Endothelial cell of umbilical vein (primary cell): ENCODE data around the gene SPRN. TPM values are rescaled to one million over a fixed set of nuclear protein-coding genes. Genes with fewer than 3 reads are reported as not detected.

Experiments
- BruUV-seq: library from RNA; stranded (reverse); fragments of 400-500 nt; replicated peaks from 2 replicates; lab custom pipeline; 2021; lab: Mats Ljungman, UMichigan
- CTCF ChIA-PET: fragments of 300-600, 350-600 bp; sonication (Branson Sonifier 250); formaldehyde crosslinking; loops from one replicate; lab custom pipeline; 2021; ENCODE audit warnings: antibody characterized with exemption, inconsistent platforms; lab: Charles Lee
- POLR2A ChIA-PET: fragments of 300-600, 350-600 bp; sonication (Branson Sonifier 250); formaldehyde crosslinking; loops from one replicate; lab custom pipeline; 2021; ENCODE audit warnings: antibody characterized with exemption, inconsistent platforms; lab: Charles Lee
- DNase-seq: peaks from one replicate; pipeline ENCODE4 v3.0.0-alpha.2; 2011; ENCODE audit warnings: low read depth, low spot score
- FAIRE-seq: peaks from 2 replicates; lab custom pipeline; 2011; peaks lifted over from hg19 to GRCh38; lab: Jason Lieb, UNC
- H2AFZ ChIP-seq: 2 replicates; pipeline ENCODE4 v1.6.0; 2012; ENCODE audit warnings: low read depth, low read length, control low read depth, inconsistent platforms
- H3K27ac ChIP-seq: 2 replicates; pipeline ENCODE4 v1.5.1; 2011; ENCODE audit warnings: low read depth, mild to moderate bottlenecking, control low read depth, low read length, moderate library complexity; ENCODE audit not compliant: insufficient read depth
- H3K27me3 ChIP-seq, 2 experiments: 2 replicates each; pipeline versions ENCODE4 v1.6.0 to v1.6.1; 2011; ENCODE audit warnings: low read length in 2 of 2, mixed read lengths in 1 of 2; ENCODE audit not compliant: control insufficient read depth in 2 of 2, insufficient read depth in 2 of 2
- H3K36me3 ChIP-seq, 2 experiments: 2 replicates in 1 of 2; 3 replicates in 1 of 2; pipeline ENCODE4 v1.5.1; 2011; ENCODE audit warnings: low read length in 2 of 2, mild to moderate bottlenecking in 1 of 2, moderate library complexity in 1 of 2; ENCODE audit not compliant: control insufficient read depth in 2 of 2, insufficient read depth in 2 of 2; ENCODE audit errors: extremely low read depth in 1 of 2
- H3K4me1 ChIP-seq: 3 replicates; pipeline ENCODE4 v1.5.1; 2011; ENCODE audit warnings: mild to moderate bottlenecking, low read length; ENCODE audit not compliant: control insufficient read depth, insufficient read depth; ENCODE audit errors: extremely low read depth
- H3K4me2 ChIP-seq: 2 replicates; pipeline ENCODE4 v1.6.1; 2011; ENCODE audit warnings: low read length, control low read depth, mixed read lengths; ENCODE audit not compliant: insufficient read depth
- H3K4me3 ChIP-seq, 3 experiments: fragments of 200-600 bp in 1 of 3; sonication (generic), shearing (Covaris generic) in 1 of 3; replicated peaks in 1 of 3; 2 replicates each; pipeline ENCODE4 v1.5.1; 2011 to 2016; ENCODE audit warnings: control low read depth in 3 of 3, low read length in 3 of 3, mild to moderate bottlenecking in 2 of 3, inconsistent platforms in 1 of 3, low read depth in 1 of 3, moderate library complexity in 1 of 3; ENCODE audit not compliant: insufficient read depth in 1 of 3
- H3K79me2 ChIP-seq: 2 replicates; pipeline ENCODE4 v1.6.0; 2012; ENCODE audit warnings: low read length, inconsistent platforms; ENCODE audit not compliant: control insufficient read depth, insufficient read depth
- H3K9ac ChIP-seq: replicated peaks from 2 replicates; pipeline ENCODE3; 2011; ENCODE audit warnings: low read length, control low read depth; ENCODE audit not compliant: insufficient read depth; ENCODE audit errors: extremely low read depth
- H3K9me1 ChIP-seq: replicated peaks from 3 replicates; pipeline ENCODE4 v1.6.0; 2011; ENCODE audit warnings: mild to moderate bottlenecking, low read length; ENCODE audit not compliant: control insufficient read depth, insufficient read depth; ENCODE audit errors: extremely low read depth
- H3K9me3 ChIP-seq: replicated peaks from 2 replicates; pipeline ENCODE4 v1.5.1; 2012; ENCODE audit warnings: low read length, inconsistent platforms; ENCODE audit not compliant: control insufficient read depth, insufficient read depth
- H4K20me1 ChIP-seq: replicated peaks from 2 replicates; pipeline ENCODE3; 2011; ENCODE audit warnings: mild to moderate bottlenecking, low read length; ENCODE audit not compliant: control insufficient read depth, insufficient read depth; ENCODE audit errors: extremely low read depth
- CTCF ChIP-seq, 2 donors: IDR thresholded peaks; 1 replicate in 1 of 2; 2 replicates in 1 of 2; pipeline ENCODE4 v1.5.1; 2011; ENCODE audit warnings: low read length in 2 of 2, mild to moderate bottlenecking in 2 of 2, moderate library complexity in 2 of 2, control low read depth in 1 of 2, inconsistent platforms in 1 of 2, low read depth in 1 of 2; ENCODE audit not compliant: insufficient read depth in 1 of 2; ENCODE audit errors: extremely low read depth in 1 of 2
- EZH2 ChIP-seq: IDR thresholded peaks from 2 replicates; pipeline ENCODE4 v1.6.1; 2012; ENCODE audit warnings: borderline replicate concordance, low read depth, mild to moderate bottlenecking, moderate library complexity, low read length, inconsistent platforms; ENCODE audit not compliant: severe bottlenecking
- FOS ChIP-seq: IDR thresholded peaks from 2 replicates; pipeline ENCODE4 v1.6.1; 2011; ENCODE audit warnings: mild to moderate bottlenecking, low read length, moderate library complexity, borderline replicate concordance; ENCODE audit not compliant: insufficient read depth
- GATA2 ChIP-seq: IDR thresholded peaks from 2 replicates; pipeline ENCODE4 v1.7.0; 2011; ENCODE audit warnings: low read depth, mild to moderate bottlenecking, moderate library complexity, mixed read lengths, low read length; ENCODE audit not compliant: insufficient read length, insufficient read depth
- JUN ChIP-seq: IDR thresholded peaks from 2 replicates; pipeline ENCODE4 v1.6.1; 2011; ENCODE audit warnings: borderline replicate concordance, low read depth; ENCODE audit not compliant: insufficient read length, insufficient read depth
- MAX ChIP-seq: IDR thresholded peaks from 2 replicates; pipeline ENCODE4 v1.6.1; 2011; ENCODE audit not compliant: insufficient read depth, insufficient read length
- MYC ChIP-seq: IDR thresholded peaks from one replicate; pipeline ENCODE4 v1.6.1; 2011; ENCODE audit warnings: mild to moderate bottlenecking, low read depth, low read length
- POLR2A ChIP-seq: IDR thresholded peaks from 2 replicates; pipeline ENCODE4 v1.6.1; 2012; ENCODE audit warnings: low read depth, mild to moderate bottlenecking, control low read depth, low read length
- POLR2AphosphoS5 ChIP-seq: IDR thresholded peaks from 2 replicates; pipeline ENCODE4 v1.6.1; 2012; ENCODE audit warnings: low read depth, mild to moderate bottlenecking, control low read depth, low read length, moderate library complexity; ENCODE audit not compliant: insufficient read depth
- dilution Hi-C: fragments of 300-500 bp; cut with MboI; formaldehyde crosslinking; loops from one replicate; pipeline ENCODE4 v1.15.0; 2019; ENCODE audit warnings: low sequenced_read_pairs; ENCODE audit not compliant: extremely low pct_ligation_motif_present
- intact Hi-C: fragments of 100-400 bp; cut with micrococcal nuclease; formaldehyde crosslinking; loops from one replicate; pipeline ENCODE4 v1.10.0; 2022
- polyA plus RNA-seq, 4 experiments: library from polyadenylated mRNA; depleted of rRNA in 3 of 4; stranded (reverse) in 3 of 4; unstranded in 1 of 4; fragments of >200 nt; gene quantifications; 2 replicates each; pipeline versions ENCODE4 v1.2.1 to v1.2.3, GENCODE V29; 2011 to 2012; ENCODE audit warnings: missing spikeins in 1 of 4
- total RNA-seq: library from RNA; stranded (reverse); gene quantifications from 2 replicates; pipeline ENCODE4 v1.2.3, GENCODE V29; 2021

SPRN gene
- total and polyA plus RNA-seq, 2 donors (not counting 3 experiments of a cell fraction or from before 2014, with no cell fraction given): 0.13 TPM; not detected in 1

GRCh38 chr10:133412381-133412711 is 12.1 kb downstream of the SPRN start:
- peaks cover 2% of the 10 kb centered on the region for H3K9me1 ChIP-seq
- dilution Hi-C loops (no loop called here), intact Hi-C loops (no loop called here)
- H3K36me3 ChIP-seq: peaks cover 7 to 11% of the 10 kb centered on the region in 2 experiments
- no peak for DNase-seq
- no peak overlapping the region for H3K4me2 ChIP-seq
- H3K4me3 ChIP-seq: no peak overlapping the region
- H3K4me1 ChIP-seq: no peaks in the 10 kb centered on the region
- FAIRE-seq: no peak
- H3K9ac ChIP-seq: no peak overlapping the region
- TF ChIP-seq FOS (no peak), JUN (no peak), POLR2AphosphoS5 (no peak), MYC (no peak), POLR2A (no peak), GATA2 (no peak), MAX (no peak), CTCF (IDR thresholded peaks at IDR 0.05; ENCODE audit: extremely low read depth in 1 of 2, insufficient read depth in 1 of 2, low read depth in 1 of 2, low read length in 2 of 2) (no peak), EZH2 (no peak)
- no peaks in the 10 kb centered on the region for H3K9me3 ChIP-seq
- peaks cover 5% of the 10 kb centered on the region for H4K20me1 ChIP-seq
- POLR2A ChIA-PET: no interaction called here
- no peak overlapping the region for H2AFZ ChIP-seq
- CTCF ChIA-PET: no interaction called here
- peaks cover 39% of the 10 kb centered on the region for H3K79me2 ChIP-seq
- H3K27me3 ChIP-seq: no peaks in the 10 kb centered on the region
- BruUV-seq: no TSS peak
- no peak overlapping the region for H3K27ac ChIP-seq
